Smooth muscle cell (in vitro differentiated cells): Measurements from ENCODE around the gene CUBN. TPM values are rescaled to one million over a fixed set of nuclear protein-coding genes. Genes with fewer than 3 reads are reported as not detected.
A peak's percentile ranks its signal among the peaks of the same experiment; 100 is the strongest.

Source experiments
- DNase-seq: peaks from one replicate; lab custom pipeline; 2025; ENCODE audit not compliant: unreplicated experiment; lab: John Stamatoyannopoulos, UW
- H2AFZ ChIP-seq: fragments of 200-600 bp; sonication (generic); 2 replicates; pipeline ENCODE4 v1.6.0; 2016; ENCODE audit warnings: antibody characterized with exemption, low read depth, mild to moderate bottlenecking
- H3F3A ChIP-seq: fragments of 200-600 bp; sonication (generic); 2 replicates; pipeline ENCODE4 v1.6.0; 2017; ENCODE audit warnings: antibody characterized with exemption, low read depth
- H3K27ac ChIP-seq: fragments of 200-600 bp; sonication (generic); 2 replicates; pipeline ENCODE4 v1.5.1; 2016; ENCODE audit warnings: low read depth, mild to moderate bottlenecking
- H3K27me3 ChIP-seq: fragments of 200-600 bp; sonication (generic); 2 replicates; pipeline ENCODE4 v1.6.1; 2016; ENCODE audit warnings: low read depth, mild to moderate bottlenecking
- H3K36me3 ChIP-seq: fragments of 200-600 bp; sonication (generic); 2 replicates; pipeline ENCODE4 v1.5.1; 2016; ENCODE audit warnings: low read depth
- H3K4me1 ChIP-seq: fragments of 200-600 bp; sonication (generic); 2 replicates; pipeline ENCODE4 v1.5.1; 2016; ENCODE audit warnings: low read depth
- H3K4me2 ChIP-seq: fragments of 200-600 bp; sonication (generic); 2 replicates; pipeline ENCODE4 v1.6.0; 2016; ENCODE audit warnings: mild to moderate bottlenecking
- H3K4me3 ChIP-seq: fragments of 200-600 bp; sonication (generic); 2 replicates; pipeline ENCODE4 v1.5.1; 2016; ENCODE audit warnings: mild to moderate bottlenecking
- H3K79me2 ChIP-seq: fragments of 200-600 bp; sonication (generic); 2 replicates; pipeline ENCODE4 v1.6.0; 2016; ENCODE audit warnings: low read depth, mild to moderate bottlenecking
- H3K9ac ChIP-seq: fragments of 200-600 bp; sonication (generic); 2 replicates; pipeline ENCODE4 v1.6.0; 2016; ENCODE audit warnings: low read depth
- H3K9me3 ChIP-seq: fragments of 200-600 bp; sonication (generic); replicated peaks from 2 replicates; pipeline ENCODE4 v1.5.1; 2016; ENCODE audit warnings: low read depth
- H4K20me1 ChIP-seq: fragments of 200-600 bp; sonication (generic); 2 replicates; pipeline ENCODE4 v1.6.0; 2016; ENCODE audit warnings: low read depth
- WGBS: methylation state at CpG from one replicate; pipeline ENCODE4 v1.1.7; 2016; ENCODE audit warnings: low lambda C conversion rate; 5-methylcytosine and 5-hydroxymethylcytosine counted together
- polyA plus RNA-seq: library from polyadenylated mRNA; unstranded; fragments of >200 nt; fragmentation: Nextera tagmentation; extraction: Ambion mirVana; gene quantifications from 2 replicates; pipeline ENCODE4 v1.2.1, GENCODE V29; 2016
- total RNA-seq: library from RNA; depleted of rRNA; stranded (reverse); fragments of >200 nt; gene quantifications from 2 replicates; pipeline ENCODE4 v1.2.3, GENCODE V29; 2014
- TF ChIP-seq, protein P1 (sequence below): fragments of 200-600 bp; sonication (generic); IDR thresholded peaks from 2 replicates; pipeline ENCODE4 v1.5.1; 2017; ENCODE audit warnings: borderline replicate concordance, mild to moderate bottlenecking, antibody characterized with exemption; ENCODE audit not compliant: insufficient read depth, poor library complexity, severe bottlenecking

Gene CUBN
- total and polyA plus RNA-seq, 2 experiments from 2014 or later, result 0.62 to 4.7 TPM

DNA sequence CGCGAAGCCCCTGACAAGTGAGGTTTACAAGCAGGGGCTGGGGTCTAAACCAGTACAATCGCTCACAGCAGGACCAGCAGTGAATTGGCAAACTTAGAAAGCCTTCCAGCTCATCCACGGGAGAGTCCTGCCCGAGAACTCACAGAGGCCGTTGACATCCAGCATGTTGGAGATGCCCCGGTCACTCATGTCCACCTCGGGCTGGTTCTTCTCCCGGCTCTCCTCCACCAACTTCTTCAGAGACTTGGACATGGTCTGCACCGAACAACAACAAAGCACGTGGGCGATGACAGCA lies 312.8 kb downstream of the CUBN start:
- peaks cover 3% of the 10 kb centered on the region for H4K20me1 ChIP-seq
- peaks cover 8% of the 10 kb centered on the region for H3K4me1 ChIP-seq
- no peak for DNase-seq
- H3F3A ChIP-seq, result peaks cover 9% of the 10 kb centered on the region
- H3K4me3 ChIP-seq, result peak overlapping the region; percentile 67
- no peaks in the 10 kb centered on the region for H3K27me3 ChIP-seq
- no peaks in the 10 kb centered on the region for H3K9me3 ChIP-seq
- H2AFZ ChIP-seq, result peak overlapping the region; percentile 59
- peak overlapping the region; percentile 36 for H3K9ac ChIP-seq
- H3K79me2 ChIP-seq, result peaks cover 47% of the 10 kb centered on the region
- H3K4me2 ChIP-seq, result peak overlapping the region; percentile 93
- no peaks in the 10 kb centered on the region for H3K36me3 ChIP-seq
- TF ChIP-seq, protein P1, sequence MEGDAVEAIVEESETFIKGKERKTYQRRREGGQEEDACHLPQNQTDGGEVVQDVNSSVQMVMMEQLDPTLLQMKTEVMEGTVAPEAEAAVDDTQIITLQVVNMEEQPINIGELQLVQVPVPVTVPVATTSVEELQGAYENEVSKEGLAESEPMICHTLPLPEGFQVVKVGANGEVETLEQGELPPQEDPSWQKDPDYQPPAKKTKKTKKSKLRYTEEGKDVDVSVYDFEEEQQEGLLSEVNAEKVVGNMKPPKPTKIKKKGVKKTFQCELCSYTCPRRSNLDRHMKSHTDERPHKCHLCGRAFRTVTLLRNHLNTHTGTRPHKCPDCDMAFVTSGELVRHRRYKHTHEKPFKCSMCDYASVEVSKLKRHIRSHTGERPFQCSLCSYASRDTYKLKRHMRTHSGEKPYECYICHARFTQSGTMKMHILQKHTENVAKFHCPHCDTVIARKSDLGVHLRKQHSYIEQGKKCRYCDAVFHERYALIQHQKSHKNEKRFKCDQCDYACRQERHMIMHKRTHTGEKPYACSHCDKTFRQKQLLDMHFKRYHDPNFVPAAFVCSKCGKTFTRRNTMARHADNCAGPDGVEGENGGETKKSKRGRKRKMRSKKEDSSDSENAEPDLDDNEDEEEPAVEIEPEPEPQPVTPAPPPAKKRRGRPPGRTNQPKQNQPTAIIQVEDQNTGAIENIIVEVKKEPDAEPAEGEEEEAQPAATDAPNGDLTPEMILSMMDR, result no peak
- peak overlapping the region; percentile 39 for H3K27ac ChIP-seq
- 9% methylated on average over 12 of the region's 12 CpGs for WGBS

DNA sequence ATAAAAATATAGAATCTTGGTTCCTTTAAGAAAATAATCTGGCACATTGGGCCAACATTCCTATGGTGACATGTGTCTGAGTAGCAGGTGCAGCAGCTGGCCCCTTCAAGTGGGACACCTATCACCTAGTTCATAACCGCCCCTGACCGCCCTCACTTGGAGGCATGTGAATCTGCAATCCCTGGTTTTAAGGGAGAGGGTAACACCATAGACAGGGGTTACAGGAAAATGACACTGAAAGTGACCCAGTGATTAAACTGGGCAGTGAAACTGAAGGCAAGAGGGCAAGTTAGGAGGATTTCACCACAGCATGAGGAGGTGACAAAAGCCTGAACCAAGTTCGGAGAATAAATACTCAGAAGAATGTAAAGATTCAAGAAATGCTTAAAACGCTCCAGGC lies 313.4 kb downstream of the CUBN start:
- H2AFZ ChIP-seq, result no peak overlapping the region
- H3K9ac ChIP-seq, result peak overlapping the region; percentile 36
- WGBS, result 75% methylated on average over 4 of the region's 4 CpGs
- H3K36me3 ChIP-seq, result no peaks in the 10 kb centered on the region
- H3K9me3 ChIP-seq, result no peaks in the 10 kb centered on the region
- no peak for DNase-seq
- TF ChIP-seq, protein P1, result no peak
- H3K4me3 ChIP-seq, result peak overlapping the region; percentile 67
- peaks cover 53% of the 10 kb centered on the region for H3K79me2 ChIP-seq
- H3K27ac ChIP-seq, result peak overlapping the region; percentile 39
- peak overlapping the region; percentile 93 for H3K4me2 ChIP-seq
- H4K20me1 ChIP-seq, result peaks cover 9% of the 10 kb centered on the region
- peaks cover 9% of the 10 kb centered on the region for H3F3A ChIP-seq
- no peaks in the 10 kb centered on the region for H3K27me3 ChIP-seq
- H3K4me1 ChIP-seq, result peaks cover 8% of the 10 kb centered on the region

DNA sequence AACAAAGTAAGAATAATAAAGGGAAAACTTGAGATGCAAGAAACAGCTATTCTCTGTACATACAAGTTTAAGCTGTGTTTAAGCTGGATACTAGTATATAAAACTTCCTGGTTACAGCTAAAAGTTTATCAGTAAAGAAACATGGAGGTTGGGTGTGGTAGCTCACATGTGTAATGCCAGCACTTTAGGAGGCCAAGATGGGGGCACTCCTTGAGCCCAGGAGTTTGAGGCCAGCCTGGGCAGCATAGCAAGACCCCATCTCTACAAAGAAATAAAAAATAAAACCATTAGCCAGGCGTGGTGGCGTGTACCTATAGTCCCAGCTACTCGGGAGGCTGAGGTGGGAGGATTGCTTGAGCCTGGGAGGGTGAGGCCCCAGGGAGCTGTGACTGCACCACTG lies 315.6 kb downstream of the CUBN start:
- no peak overlapping the region for H3K4me3 ChIP-seq
- peaks cover 75% of the 10 kb centered on the region for H3K79me2 ChIP-seq
- H2AFZ ChIP-seq, result no peak overlapping the region
- H3K27me3 ChIP-seq, result no peaks in the 10 kb centered on the region
- TF ChIP-seq, protein P1, result no peak
- 94% methylated on average over 3 of the region's 3 CpGs for WGBS
- DNase-seq, result no peak
- H3K9ac ChIP-seq, result no peak overlapping the region
- peaks cover 8% of the 10 kb centered on the region for H3K4me1 ChIP-seq
- H3K4me2 ChIP-seq, result no peak overlapping the region
- peaks cover 9% of the 10 kb centered on the region for H3F3A ChIP-seq
- no peaks in the 10 kb centered on the region for H3K9me3 ChIP-seq
- no peak overlapping the region for H3K27ac ChIP-seq
- H3K36me3 ChIP-seq, result no peaks in the 10 kb centered on the region
- peaks cover 30% of the 10 kb centered on the region for H4K20me1 ChIP-seq

DNA sequence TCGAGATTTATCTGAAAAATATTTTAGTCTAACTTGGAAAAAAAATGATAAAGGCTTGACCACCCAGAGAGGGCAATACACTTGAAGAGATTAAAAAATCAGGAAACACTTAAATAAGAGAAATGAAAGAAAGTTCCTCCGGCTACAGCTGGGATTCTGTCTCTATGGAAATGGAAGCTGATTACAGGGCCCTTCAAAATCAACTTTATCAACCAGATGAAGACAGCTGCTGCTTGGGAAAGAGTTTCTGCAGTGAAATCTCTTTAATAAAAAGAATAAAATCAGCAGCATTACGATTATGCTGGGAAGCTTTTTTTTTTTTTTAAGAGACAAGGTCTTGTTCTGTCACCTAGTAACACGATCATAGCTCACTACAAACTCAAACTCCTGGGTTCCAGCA lies 316.9 kb downstream of the CUBN start:
- no peaks in the 10 kb centered on the region for H3K9me3 ChIP-seq
- peaks cover 33% of the 10 kb centered on the region for H4K20me1 ChIP-seq
- peaks cover 77% of the 10 kb centered on the region for H3K79me2 ChIP-seq

More for the DNA sequence above, 316.9 kb downstream of the CUBN start:
- WGBS, result 93% methylated on average over 4 of the region's 4 CpGs
- Histone ChIP-seq H3F3A (no peaks in the 10 kb centered on the region), H3K27me3 (no peaks in the 10 kb centered on the region), H3K9ac (no peak overlapping the region), H2AFZ (no peak overlapping the region), H3K27ac (no peak overlapping the region), H3K4me2 (no peak overlapping the region), H3K36me3 (no peaks in the 10 kb centered on the region), H3K4me3 (no peak overlapping the region), H3K4me1 (peaks cover 8% of the 10 kb centered on the region)
- DNase-seq, result no peak
- TF ChIP-seq, protein P1, result no peak
